AG04450 (cell line): ENCODE data around the gene TRAF3. TPM values are rescaled to one million over a fixed set of nuclear protein-coding genes. Genes with fewer than 3 reads are reported as not detected.

Experiments used
- CTCF ChIA-PET: fragments of 300-600, 350-600 bp; formaldehyde crosslinking; extraction: SDS; loops from one replicate; lab custom pipeline; 2022; ENCODE audit warnings: antibody characterized with exemption, inconsistent platforms; lab: Charles Lee
- POLR2A ChIA-PET: fragments of 350-600 bp; formaldehyde crosslinking; extraction: SDS; loops from one replicate; lab custom pipeline; 2021; ENCODE audit warnings: antibody characterized with exemption, inconsistent platforms; lab: Yijun Ruan, JAX
- DNase-seq: peaks from one replicate; pipeline ENCODE4 v3.0.0-alpha.2; 2011; ENCODE audit warnings: low read depth, low spot score
- H3K27ac ChIP-seq: one replicate; pipeline ENCODE4 v1.5.1; 2012; ENCODE audit warnings: low read depth, low read length, control low read depth
- H3K27me3 ChIP-seq: one replicate; pipeline ENCODE4 v1.6.0; 2012; ENCODE audit warnings: low read length; ENCODE audit not compliant: control insufficient read depth, insufficient read depth
- H3K4me3 ChIP-seq: 2 replicates; pipeline ENCODE4 v1.5.1; 2011; ENCODE audit warnings: mild to moderate bottlenecking, low read depth, low read length, control low read depth
- H3K9me3 ChIP-seq: 2 replicates; pipeline ENCODE4 v1.5.1; 2012; ENCODE audit warnings: low read length; ENCODE audit not compliant: control insufficient read depth, insufficient read depth
- polyA plus RNA-seq: library from polyadenylated mRNA; depleted of rRNA; stranded (reverse); fragments of >200 nt; gene quantifications from 2 replicates; pipeline ENCODE4 v1.2.3, GENCODE V29; 2011
- TF ChIP-seq, protein P1 (sequence below): IDR thresholded peaks from 2 replicates; pipeline ENCODE4 v1.5.1; 2011; ENCODE audit warnings: low read depth, low read length, control low read depth, inconsistent platforms

Gene TRAF3
- polyA plus RNA-seq, 1 experiment = 24.9 TPM

DNA sequence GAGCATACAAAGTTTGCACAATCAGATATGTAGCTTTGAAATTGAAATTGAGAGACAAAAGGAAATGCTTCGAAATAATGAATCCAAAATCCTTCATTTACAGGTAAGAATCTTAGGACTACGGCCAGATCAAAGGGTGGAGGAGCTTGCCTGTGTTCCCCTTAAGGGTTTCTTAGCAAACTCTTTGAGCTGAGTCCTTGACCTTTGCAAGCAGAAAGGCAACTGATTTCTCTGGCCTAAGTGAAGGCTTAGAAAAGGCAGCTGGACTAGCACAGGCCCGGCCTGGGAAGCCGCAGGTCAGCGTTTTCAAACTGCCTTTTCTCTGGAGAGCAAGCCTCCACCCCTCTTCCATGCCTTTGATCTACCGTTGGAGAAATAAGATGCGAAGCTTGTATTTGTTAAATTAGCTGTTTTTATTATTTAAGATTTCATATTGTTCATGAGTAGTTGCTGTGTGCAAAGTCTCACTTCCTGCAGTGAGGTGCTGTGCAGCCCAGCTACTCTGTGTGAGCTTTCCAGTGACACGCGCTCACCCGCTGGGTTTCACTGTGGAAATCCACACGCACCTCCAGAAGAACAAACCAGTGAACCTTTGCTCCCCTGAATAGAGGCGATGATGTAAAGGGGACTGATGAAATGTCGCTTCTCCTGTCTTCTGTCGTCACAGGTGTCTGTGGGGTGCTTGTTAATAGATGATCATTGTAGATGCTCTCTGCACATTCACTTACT, 120.2 kb downstream of the TRAF3 start:
- Histone ChIP-seq H3K27me3 (no peaks in the 10 kb centered on the region), H3K4me3 (no peak overlapping the region), H3K27ac (no peak overlapping the region), H3K9me3 (no peaks in the 10 kb centered on the region)
- ChIA-PET CTCF (interaction anchor here (1.1 to 2.0 kb wide), 2 partner anchors 123 to 202 kb away, joined by 4 to 7 read pairs; no protein-coding TSS in a partner anchor), POLR2A (no interaction called here)
- TF ChIP-seq, protein P1, sequence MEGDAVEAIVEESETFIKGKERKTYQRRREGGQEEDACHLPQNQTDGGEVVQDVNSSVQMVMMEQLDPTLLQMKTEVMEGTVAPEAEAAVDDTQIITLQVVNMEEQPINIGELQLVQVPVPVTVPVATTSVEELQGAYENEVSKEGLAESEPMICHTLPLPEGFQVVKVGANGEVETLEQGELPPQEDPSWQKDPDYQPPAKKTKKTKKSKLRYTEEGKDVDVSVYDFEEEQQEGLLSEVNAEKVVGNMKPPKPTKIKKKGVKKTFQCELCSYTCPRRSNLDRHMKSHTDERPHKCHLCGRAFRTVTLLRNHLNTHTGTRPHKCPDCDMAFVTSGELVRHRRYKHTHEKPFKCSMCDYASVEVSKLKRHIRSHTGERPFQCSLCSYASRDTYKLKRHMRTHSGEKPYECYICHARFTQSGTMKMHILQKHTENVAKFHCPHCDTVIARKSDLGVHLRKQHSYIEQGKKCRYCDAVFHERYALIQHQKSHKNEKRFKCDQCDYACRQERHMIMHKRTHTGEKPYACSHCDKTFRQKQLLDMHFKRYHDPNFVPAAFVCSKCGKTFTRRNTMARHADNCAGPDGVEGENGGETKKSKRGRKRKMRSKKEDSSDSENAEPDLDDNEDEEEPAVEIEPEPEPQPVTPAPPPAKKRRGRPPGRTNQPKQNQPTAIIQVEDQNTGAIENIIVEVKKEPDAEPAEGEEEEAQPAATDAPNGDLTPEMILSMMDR = no peak
- DNase-seq = no peak

DNA sequence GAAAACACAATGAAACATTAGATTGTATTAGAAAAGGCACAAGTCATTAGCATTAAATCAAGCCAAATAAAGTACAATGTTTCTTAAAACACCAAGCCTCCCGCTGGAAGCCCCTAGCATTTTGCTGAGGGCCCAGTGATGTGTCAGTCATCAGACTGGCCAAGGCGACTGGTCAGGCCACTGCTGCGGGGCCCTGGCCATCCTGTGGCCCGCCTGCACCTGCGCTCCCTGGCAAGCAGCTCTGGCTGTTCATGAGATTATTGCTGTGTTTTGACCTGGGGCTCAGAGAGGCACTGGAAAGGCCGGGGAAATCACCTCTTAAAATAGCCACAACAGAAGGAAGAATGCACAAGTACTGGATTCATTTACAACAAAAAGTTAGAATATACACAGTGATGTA, 121.0 kb downstream of the TRAF3 start:
- POLR2A ChIA-PET = interaction anchor here (0.6 kb wide), 1 partner anchor 284 kb away, joined by 3 read pairs; no protein-coding TSS in a partner anchor

DNA sequence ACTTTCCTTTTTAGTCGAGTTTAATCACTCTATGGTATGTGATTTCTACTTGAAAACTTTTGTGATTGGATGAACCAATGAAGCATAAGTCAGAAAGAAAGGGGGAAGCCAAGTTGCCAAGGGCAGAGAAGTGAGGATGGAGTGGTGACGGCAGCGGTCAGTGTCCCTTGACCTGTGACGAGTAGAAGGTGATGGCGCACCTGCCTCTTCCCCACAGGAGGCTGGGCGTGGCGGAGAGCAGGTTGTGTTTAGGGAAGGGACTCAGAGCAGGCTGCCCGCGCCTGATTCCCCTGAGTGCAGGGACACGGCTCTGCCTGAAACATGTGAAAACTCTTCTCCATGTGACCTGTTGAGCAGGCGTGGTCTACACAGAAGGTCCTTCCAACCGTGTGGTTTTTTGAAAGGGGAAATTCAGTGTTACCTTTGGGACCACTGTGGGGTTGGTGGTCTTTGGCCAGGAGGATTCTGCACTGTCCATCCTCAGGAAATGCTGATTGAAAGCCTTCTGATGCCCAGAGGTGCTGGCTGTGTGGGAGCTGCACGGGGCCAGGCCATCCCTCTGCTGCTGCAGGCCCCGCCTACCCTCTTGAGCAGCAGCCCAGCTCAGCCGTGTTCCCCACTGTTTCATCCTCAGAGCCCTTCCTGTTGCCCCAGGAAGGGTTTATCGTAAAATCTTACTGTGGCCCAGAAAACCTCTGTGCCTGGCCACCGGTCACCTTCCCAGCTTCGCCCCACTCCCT, 121.7 kb downstream of the TRAF3 start:
- POLR2A ChIA-PET = no interaction called here
- no peaks in the 10 kb centered on the region; the same call in 1 of the 2 replicates for H3K9me3 ChIP-seq
- H3K27me3 ChIP-seq = no peaks in the 10 kb centered on the region
- no peak for DNase-seq
- H3K27ac ChIP-seq = no peak overlapping the region
- no peak overlapping the region for H3K4me3 ChIP-seq
- TF ChIP-seq, protein P1 = no peak
- CTCF ChIA-PET = no interaction called here

More for the DNA sequence above, 121.0 kb downstream of the TRAF3 start:
- no peaks in the 10 kb centered on the region for H3K27me3 ChIP-seq
- TF ChIP-seq, protein P1 = no peak
- CTCF ChIA-PET = no interaction called here
- no peak for DNase-seq
- H3K27ac ChIP-seq = no peak overlapping the region
- no peak overlapping the region for H3K4me3 ChIP-seq
- no peaks in the 10 kb centered on the region; the same call in 1 of the 2 replicates for H3K9me3 ChIP-seq

DNA sequence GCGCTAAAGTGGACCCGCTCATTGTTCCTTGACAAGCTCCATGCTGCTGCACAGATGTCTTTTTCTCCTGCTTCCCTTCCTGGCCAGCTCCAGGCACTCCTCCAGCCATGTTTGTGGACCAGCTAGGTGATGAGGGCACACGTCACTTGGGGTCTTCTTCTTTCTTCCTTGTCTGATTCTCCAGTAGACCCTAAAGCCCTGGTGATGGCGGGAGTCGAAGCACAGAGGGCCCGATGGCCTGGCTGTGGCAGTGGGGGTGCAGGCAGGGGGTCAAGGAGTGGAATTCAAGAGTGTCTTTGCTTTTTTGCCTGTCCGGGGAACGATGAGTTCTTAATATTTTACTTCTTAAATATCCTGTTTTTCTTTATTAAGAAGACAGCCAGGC, 122.3 kb downstream of the TRAF3 start:
- POLR2A ChIA-PET = no interaction called here
- no peak for DNase-seq

More for the DNA sequence above, 122.3 kb downstream of the TRAF3 start:
- no peaks in the 10 kb centered on the region; the same call in 1 of the 2 replicates for H3K9me3 ChIP-seq
- no peak overlapping the region for H3K27ac ChIP-seq
- H3K27me3 ChIP-seq = no peaks in the 10 kb centered on the region
- CTCF ChIA-PET = no interaction called here
- TF ChIP-seq, protein P1 = no peak
- no peak overlapping the region for H3K4me3 ChIP-seq
